DOHH2 (cell line): ENCODE results near the gene AMBRA1.

ENCODE experiments used
- CTCF ChIP-seq: fragments of 200-600 bp; sonication (generic); IDR thresholded peaks from one replicate; pipeline ENCODE4 v1.5.1; 2014; ENCODE audit warnings: antibody characterized with exemption, mild to moderate bottlenecking, low read depth, low read length; ENCODE audit not compliant: poor library complexity, severe bottlenecking
- EZH2phosphoT487 ChIP-seq: fragments of 200-600 bp; sonication (generic); IDR thresholded peaks from 2 replicates; pipeline ENCODE4 v1.6.1; 2017; ENCODE audit warnings: borderline replicate concordance, mild to moderate bottlenecking, antibody characterized with exemption, low read length, moderate library complexity, mixed read lengths

- no peak for TF ChIP-seq CTCF
- TF ChIP-seq EZH2phosphoT487: no peak
Measured at GRCh38 chr11:46391186-46391577, 202.6 kb downstream of the AMBRA1 start.
